GM12864 (cell line): ENCODE results near the gene SLC5A1.
"Not testable (repeated sequence)": the region's sequence is repeated elsewhere in the genome, so short reads cannot be mapped to it uniquely, and the experiment has no call there.

Experiments
- DNase-seq: peaks from one replicate; pipeline ENCODE4 v3.0.0-alpha.2; 2011; ENCODE audit warnings: low read depth
- H3K4me3 ChIP-seq: 2 replicates; pipeline ENCODE4 v1.5.1; 2011; ENCODE audit warnings: mild to moderate bottlenecking, low read depth, low read length, control low read depth
- TF ChIP-seq, protein P1 (sequence below): IDR thresholded peaks from 2 replicates; pipeline ENCODE4 v1.5.1; 2011; ENCODE audit warnings: low read depth, mild to moderate bottlenecking, moderate library complexity, low read length, control low read depth, inconsistent platforms; ENCODE audit errors: missing control alignments

SLC5A1 gene

DNA sequence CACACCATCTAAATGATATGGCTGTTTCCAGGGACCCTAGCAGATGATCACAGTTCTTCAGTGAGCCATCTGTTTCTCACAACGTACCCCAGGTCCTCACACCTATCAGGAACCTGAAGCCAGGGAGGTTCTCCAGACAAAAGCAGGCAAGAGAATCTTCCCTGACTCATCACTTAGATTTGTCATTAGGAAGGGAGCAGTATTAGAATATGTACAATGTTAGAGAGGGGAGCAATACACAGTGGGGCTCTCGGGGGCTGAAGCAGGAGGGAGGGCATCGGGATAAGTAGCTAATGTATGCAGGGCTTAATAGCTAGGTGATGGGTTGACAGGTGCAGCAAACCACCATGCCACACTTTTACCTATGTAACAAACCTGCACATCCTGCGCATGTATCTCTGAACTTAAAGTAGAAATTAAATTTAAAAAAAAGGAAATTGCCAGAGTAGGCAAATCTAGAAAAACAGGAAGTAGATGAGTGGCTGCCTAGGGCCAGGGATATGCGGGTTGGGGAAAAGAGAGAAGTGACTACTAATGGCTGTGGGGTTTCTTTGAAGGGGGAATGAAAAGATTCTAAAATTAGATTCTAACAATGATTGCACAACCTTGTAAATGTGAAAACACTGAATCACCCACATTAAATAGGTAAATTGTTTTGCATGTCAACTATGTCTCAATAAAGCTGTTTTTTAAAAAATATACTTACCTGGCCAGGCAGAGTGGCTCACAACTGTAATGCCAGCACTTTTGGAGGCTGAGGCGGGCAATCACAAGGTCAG, 101.6 kb downstream of the SLC5A1 start:
- TF ChIP-seq, protein P1, sequence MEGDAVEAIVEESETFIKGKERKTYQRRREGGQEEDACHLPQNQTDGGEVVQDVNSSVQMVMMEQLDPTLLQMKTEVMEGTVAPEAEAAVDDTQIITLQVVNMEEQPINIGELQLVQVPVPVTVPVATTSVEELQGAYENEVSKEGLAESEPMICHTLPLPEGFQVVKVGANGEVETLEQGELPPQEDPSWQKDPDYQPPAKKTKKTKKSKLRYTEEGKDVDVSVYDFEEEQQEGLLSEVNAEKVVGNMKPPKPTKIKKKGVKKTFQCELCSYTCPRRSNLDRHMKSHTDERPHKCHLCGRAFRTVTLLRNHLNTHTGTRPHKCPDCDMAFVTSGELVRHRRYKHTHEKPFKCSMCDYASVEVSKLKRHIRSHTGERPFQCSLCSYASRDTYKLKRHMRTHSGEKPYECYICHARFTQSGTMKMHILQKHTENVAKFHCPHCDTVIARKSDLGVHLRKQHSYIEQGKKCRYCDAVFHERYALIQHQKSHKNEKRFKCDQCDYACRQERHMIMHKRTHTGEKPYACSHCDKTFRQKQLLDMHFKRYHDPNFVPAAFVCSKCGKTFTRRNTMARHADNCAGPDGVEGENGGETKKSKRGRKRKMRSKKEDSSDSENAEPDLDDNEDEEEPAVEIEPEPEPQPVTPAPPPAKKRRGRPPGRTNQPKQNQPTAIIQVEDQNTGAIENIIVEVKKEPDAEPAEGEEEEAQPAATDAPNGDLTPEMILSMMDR = no peak
- no peak for DNase-seq
- no peak overlapping the region for H3K4me3 ChIP-seq

DNA sequence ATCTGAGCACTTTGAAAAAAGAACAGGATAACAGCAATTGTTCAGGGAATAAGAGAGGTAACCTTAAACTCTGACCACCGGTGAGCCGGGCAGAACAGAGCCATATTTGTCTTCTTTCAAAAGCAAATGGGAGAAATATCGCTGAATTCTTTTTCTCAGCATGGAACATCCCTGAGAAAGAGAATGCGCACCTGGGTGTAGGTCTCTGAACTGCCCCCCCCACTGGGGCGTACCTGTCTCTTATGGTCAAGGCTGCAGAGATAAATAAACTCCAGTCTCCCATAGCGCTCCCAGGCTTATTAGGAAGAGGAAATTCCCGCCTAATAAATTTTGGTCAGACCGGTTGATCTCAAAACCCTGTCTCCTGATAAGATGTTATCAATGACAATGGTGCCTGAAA, 104.1 kb downstream of the SLC5A1 start:
- DNase-seq, H3K4me3 ChIP-seq: not testable (repeated sequence)

DNA sequence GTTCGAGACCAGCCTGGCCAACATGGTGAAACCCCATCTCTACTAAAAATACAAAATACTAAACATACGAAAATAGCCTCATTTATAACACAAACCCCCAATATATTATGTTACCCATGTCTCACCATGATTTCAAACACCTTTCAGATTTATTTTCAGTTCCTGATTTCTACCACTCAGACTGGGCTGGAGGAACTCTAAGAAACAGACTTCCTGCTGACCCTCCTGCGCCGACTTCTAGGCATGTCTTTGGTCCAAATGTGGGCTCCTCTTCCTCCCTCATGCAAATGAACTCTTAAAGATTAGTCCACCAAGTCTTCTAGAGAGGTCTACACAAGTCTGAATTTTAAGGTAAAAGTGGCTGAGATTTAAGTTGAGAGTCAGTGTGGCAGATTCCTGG, 105.3 kb downstream of the SLC5A1 start:
- not testable (repeated sequence) for DNase-seq, H3K4me3 ChIP-seq

GRCh38 chr22:32150647-32151046, 107.6 kb downstream of the SLC5A1 start:
- not testable (repeated sequence) for H3K4me3 ChIP-seq, DNase-seq

DNA sequence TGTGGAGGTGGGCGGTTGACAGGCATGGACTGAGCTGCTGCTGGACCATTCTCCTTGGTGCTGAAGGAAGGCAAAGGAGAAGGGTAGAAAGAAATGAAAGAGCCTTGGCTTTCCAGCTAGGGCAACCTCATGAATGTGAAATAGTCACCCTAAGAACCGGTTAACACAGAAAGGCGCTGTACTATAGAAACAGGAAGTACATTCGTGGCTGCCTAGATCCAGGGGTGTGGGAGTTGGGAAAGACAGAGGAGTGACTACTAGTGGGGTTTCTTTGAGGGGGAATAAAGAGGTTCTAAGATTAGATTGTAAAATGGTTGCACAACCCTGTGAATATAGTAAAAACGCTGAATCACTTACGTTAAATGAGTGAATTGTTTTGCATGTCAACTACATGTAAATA, 108.6 kb downstream of the SLC5A1 start:
- not testable (repeated sequence) for H3K4me3 ChIP-seq, DNase-seq

DNA sequence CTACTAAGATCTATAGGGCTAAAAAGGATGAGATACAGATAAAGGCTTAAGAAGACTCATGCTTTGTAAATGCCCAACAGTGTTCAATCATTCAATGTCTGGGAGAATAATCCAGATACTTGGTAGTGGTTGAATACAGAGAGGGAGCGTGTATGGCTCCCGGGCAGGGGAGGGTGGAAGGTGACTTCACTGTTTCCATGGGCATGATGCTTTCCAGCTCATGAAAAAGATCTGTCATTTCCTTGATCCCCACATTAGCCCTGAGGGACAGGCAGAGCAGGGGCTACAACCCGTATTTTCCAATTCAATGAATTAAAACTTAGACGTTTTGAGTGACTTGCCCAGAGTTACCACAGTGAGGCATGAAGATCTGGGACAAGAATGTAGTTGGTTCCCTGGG, 111.7 kb downstream of the SLC5A1 start:
- not testable (repeated sequence) for DNase-seq

DNA sequence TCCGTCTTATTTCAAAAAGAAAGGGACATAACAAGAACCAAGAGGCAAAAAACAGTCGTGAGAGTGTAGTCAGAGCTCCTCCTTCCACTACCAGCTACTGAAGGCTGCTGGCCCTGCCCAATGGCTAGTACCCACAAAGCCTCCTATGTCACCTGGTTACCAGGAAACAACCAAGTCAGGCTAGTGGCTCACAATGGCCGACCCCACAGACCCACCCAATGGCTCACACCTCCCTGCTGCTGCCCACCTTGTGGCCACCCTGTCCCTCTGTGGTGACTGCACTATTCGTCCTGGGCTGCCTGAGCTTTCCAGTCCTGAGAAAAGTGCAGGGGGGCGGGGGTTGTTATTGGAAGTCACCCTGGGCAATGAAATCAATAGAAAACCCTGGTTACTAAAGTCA, 114.6 kb downstream of the SLC5A1 start:
- DNase-seq, H3K4me3 ChIP-seq: not testable (repeated sequence)

More for the DNA sequence above, 111.7 kb downstream of the SLC5A1 start:
- H3K4me3 ChIP-seq = not testable (repeated sequence)

- TF ChIP-seq, protein P1 = no peak
- H3K4me3 ChIP-seq = no peak within 1 kb of the TSS
- no peak for DNase-seq
Measured at GRCh38 chr22:32158712-32159533, 115.9 kb downstream of the SLC5A1 start, which contains the start of gene C22orf42. Gene C22orf42 (minus strand): TSS chr22:32159303. CDS start chr22:32159215, 88 bp downstream.

GRCh38 chr22:32160411-32160810, 117.3 kb downstream of the SLC5A1 start:
- H3K4me3 ChIP-seq, DNase-seq: not testable (repeated sequence)
